GM12864 (cell line): ENCODE measurements around the gene ADAM10.

Experiments
- DNase-seq: peaks from one replicate; pipeline ENCODE4 v3.0.0-alpha.2; 2011; ENCODE audit warnings: low read depth
- H3K4me3 ChIP-seq: 2 replicates; pipeline ENCODE4 v1.5.1; 2011; ENCODE audit warnings: mild to moderate bottlenecking, low read depth, low read length, control low read depth
- CTCF ChIP-seq: IDR thresholded peaks from 2 replicates; pipeline ENCODE4 v1.5.1; 2011; ENCODE audit warnings: low read depth, mild to moderate bottlenecking, moderate library complexity, low read length, control low read depth, inconsistent platforms; ENCODE audit errors: missing control alignments

Gene ADAM10

GRCh38 chr15:58760385-58761009 lies 11.0 kb upstream of the ADAM10 start:
- TF ChIP-seq CTCF = no peak

DNA sequence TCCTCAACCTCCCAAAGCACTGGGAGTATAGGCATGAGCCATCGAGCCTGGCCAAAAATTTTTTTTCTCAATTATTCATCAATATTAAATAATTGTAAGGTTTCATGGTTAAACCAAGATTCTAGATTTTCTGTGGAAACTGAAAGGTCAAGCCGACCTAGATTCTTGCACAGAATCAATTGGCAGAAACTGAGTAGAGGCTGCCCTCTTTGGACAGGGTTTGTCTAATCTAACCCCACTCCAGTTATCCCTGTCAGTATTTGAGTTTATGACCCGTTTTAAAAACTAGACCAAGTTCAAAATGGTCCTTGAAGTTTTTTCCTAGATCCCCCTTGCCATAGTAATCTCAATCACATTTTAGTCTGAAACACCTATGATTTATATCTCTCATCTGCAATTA lies 8.6 kb upstream of the ADAM10 start:
- peak; percentile 41 for TF ChIP-seq CTCF
- no peak for DNase-seq

More at GRCh38 chr15:58760385-58761009, 11.0 kb upstream of the ADAM10 start:
- no peak overlapping the region for H3K4me3 ChIP-seq
- DNase-seq = no peak

DNA sequence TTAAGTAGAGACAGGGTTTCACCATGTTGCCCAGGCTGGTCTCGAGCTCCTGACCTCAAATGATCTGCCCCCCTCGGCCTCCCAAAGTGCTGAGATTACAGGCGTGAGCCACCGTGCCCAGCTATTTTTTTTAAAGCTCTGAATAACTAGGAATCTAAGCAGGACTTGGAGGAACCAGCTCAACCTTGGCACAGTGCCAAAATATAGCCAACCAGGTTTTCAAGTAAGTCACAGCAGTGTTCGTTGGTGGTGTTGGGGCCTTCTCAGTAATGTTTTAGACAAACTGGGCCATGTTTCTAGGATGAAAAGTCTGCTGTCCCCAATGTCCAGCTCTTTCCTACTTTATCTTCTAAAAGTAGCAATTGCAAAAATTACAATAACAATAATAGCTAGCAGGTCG lies 6.4 kb upstream of the ADAM10 start:
- H3K4me3 ChIP-seq = no peak overlapping the region
- no peak for TF ChIP-seq CTCF
- DNase-seq = no peak

More for the DNA sequence above, 8.6 kb upstream of the ADAM10 start:
- H3K4me3 ChIP-seq = no peak overlapping the region

GRCh38 chr15:58755350-58755749 lies 5.8 kb upstream of the ADAM10 start:
- TF ChIP-seq CTCF = no peak

DNA sequence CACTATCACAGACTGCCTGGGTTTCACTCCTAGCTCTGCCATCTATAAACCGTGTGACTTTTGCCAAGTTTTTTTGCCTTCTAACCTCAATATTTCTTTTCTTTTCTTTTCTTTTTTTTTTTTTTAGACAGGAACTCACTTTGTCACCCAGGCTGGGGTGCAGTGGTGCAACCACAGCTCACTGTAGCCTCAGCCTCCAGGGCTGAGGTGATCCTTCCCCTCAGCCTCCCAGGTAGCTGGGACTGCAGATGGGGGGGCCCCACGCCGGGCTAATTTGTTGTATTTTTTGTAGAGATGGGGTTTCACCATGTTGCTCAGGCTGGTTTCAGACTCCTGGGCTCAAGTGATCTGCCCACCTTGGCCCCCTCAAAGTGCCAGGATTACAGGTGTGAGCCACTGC lies 3.2 kb upstream of the ADAM10 start:
- no peak overlapping the region for H3K4me3 ChIP-seq
- DNase-seq = no peak
- TF ChIP-seq CTCF = no peak

More at GRCh38 chr15:58755350-58755749, 5.8 kb upstream of the ADAM10 start:
- no peak overlapping the region for H3K4me3 ChIP-seq
- DNase-seq = no peak

- no peak for TF ChIP-seq CTCF
- DNase-seq = no peak
- H3K4me3 ChIP-seq = peak overlapping the region; percentile 65
These were observed 515 bp downstream of the ADAM10 start for GRCh38 chr15:58748852-58749531.
